GM23338 (cell line): ENCODE measurements around the gene RSL1D1. TPM values are rescaled to one million over a fixed set of nuclear protein-coding genes. Genes with fewer than 3 reads are reported as not detected.

Source experiments
- ATAC-seq: fragments of 200-7000 bp; cut with Tn5 transposase; 3 replicates; pipeline ENCODE4 v1.9.1; 2020
- DNase-seq: peaks from one replicate; pipeline ENCODE4 v3.0.0-alpha.2; 2015; ENCODE audit warnings: low spot score
- H2AFZ ChIP-seq: fragments of 200-600 bp; sonication (generic); 2 replicates; pipeline ENCODE4 v1.8.0; 2016; ENCODE audit warnings: antibody characterized with exemption, mild to moderate bottlenecking, moderate library complexity
- H3F3A ChIP-seq: fragments of 200-600 bp; sonication (generic); replicated peaks from 2 replicates; pipeline ENCODE4 v1.8.0; 2017; ENCODE audit warnings: antibody characterized with exemption, mixed run types, low read depth
- H3K27ac ChIP-seq: fragments of 200-600 bp; sonication (generic); 2 replicates; pipeline ENCODE4 v1.6.1; 2016; ENCODE audit warnings: low read depth
- H3K27me3 ChIP-seq: fragments of 200-600 bp; sonication (generic); 2 replicates; pipeline ENCODE4 v1.8.0; 2016; ENCODE audit warnings: mild to moderate bottlenecking, mixed run types, moderate library complexity; ENCODE audit not compliant: insufficient read depth
- H3K36me3 ChIP-seq: fragments of 200-600 bp; sonication (generic); 2 replicates; pipeline ENCODE4 v1.8.0; 2016; ENCODE audit warnings: mild to moderate bottlenecking; ENCODE audit not compliant: insufficient read depth
- H3K4me1 ChIP-seq: fragments of 200-600 bp; sonication (generic); 2 replicates; pipeline ENCODE4 v1.8.0; 2016; ENCODE audit warnings: mild to moderate bottlenecking, moderate library complexity; ENCODE audit not compliant: insufficient read depth
- H3K4me2 ChIP-seq: fragments of 200-600 bp; sonication (generic); 2 replicates; pipeline ENCODE4 v1.7.1; 2017; ENCODE audit warnings: mixed run types
- H3K4me3 ChIP-seq: fragments of 200-600 bp; sonication (generic); 2 replicates; pipeline ENCODE4 v1.6.1; 2016; ENCODE audit warnings: mixed run types
- H3K79me2 ChIP-seq: fragments of 200-600 bp; sonication (generic); replicated peaks from 2 replicates; pipeline ENCODE4 v1.8.0; 2017; ENCODE audit warnings: mild to moderate bottlenecking; ENCODE audit not compliant: insufficient read depth
- H3K9me2 ChIP-seq: fragments of 200-600 bp; sonication (generic); 2 replicates; pipeline ENCODE4 v1.8.0; 2017; ENCODE audit not compliant: insufficient read depth
- H4K20me1 ChIP-seq: fragments of 200-600 bp; sonication (generic); replicated peaks from 2 replicates; pipeline ENCODE4 v1.8.0; 2017; ENCODE audit warnings: mild to moderate bottlenecking; ENCODE audit not compliant: insufficient read depth
- H3K27ac Mint-ChIP-seq: 2 replicates; pipeline ENCODE4 v1.8.0; 2020; ENCODE audit warnings: inconsistent platforms, mild to moderate bottlenecking, moderate library complexity, mixed read lengths
- H3K27me3 Mint-ChIP-seq: 3 replicates; pipeline ENCODE4 v1.8.0; 2022; ENCODE audit warnings: low read depth, mild to moderate bottlenecking, moderate library complexity, mixed read lengths, inconsistent platforms; ENCODE audit not compliant: insufficient read depth, poor library complexity
- H3K36me3 Mint-ChIP-seq: 3 replicates; pipeline ENCODE4 v1.8.0; 2021; ENCODE audit warnings: low read depth, mild to moderate bottlenecking, inconsistent platforms, moderate library complexity, mixed read lengths
- H3K4me1 Mint-ChIP-seq: 3 replicates; pipeline ENCODE4 v1.8.0; 2020; ENCODE audit warnings: mild to moderate bottlenecking, inconsistent platforms, mixed read lengths
- H3K4me3 Mint-ChIP-seq: 3 replicates; pipeline ENCODE4 v1.8.0; 2021; ENCODE audit warnings: moderate library complexity, mild to moderate bottlenecking, inconsistent platforms, mixed read lengths
- H3K9me3 Mint-ChIP-seq: 3 replicates; pipeline ENCODE4 v1.8.0; 2020; ENCODE audit warnings: moderate library complexity, mild to moderate bottlenecking, inconsistent platforms, mixed read lengths
- CTCF ChIP-seq, 2 experiments: fragments of 200-600 bp in 1 of 2; sonication (generic) in 1 of 2; conservative IDR thresholded peaks; 2 replicates each; pipeline versions ENCODE4 v1.5.1 to v1.6.1; 2016 to 2017; ENCODE audit warnings: antibody characterized with exemption in 2 of 2, low read depth in 2 of 2, mild to moderate bottlenecking in 2 of 2, moderate library complexity in 1 of 2
- EZH2 ChIP-seq: fragments of 200-600 bp; sonication (generic); IDR thresholded peaks from one replicate; pipeline ENCODE4 v1.8.0; 2017; ENCODE audit warnings: antibody characterized with exemption, mild to moderate bottlenecking, low read depth; ENCODE audit not compliant: unreplicated experiment
- JUNB ChIP-seq: IDR thresholded peaks from one replicate; pipeline ENCODE4 v1.6.1; 2016; ENCODE audit warnings: antibody characterized with exemption; ENCODE audit not compliant: unreplicated experiment
- POLR2AphosphoS5 ChIP-seq: IDR thresholded peaks from 2 replicates; pipeline ENCODE4 v1.6.1; 2016; ENCODE audit warnings: antibody characterized with exemption, low read depth
- STAT1 ChIP-seq: IDR thresholded peaks from one replicate; pipeline ENCODE4 v1.6.1; 2016; ENCODE audit warnings: antibody characterized with exemption; ENCODE audit not compliant: unreplicated experiment
- ZNF114 ChIP-seq: fragments of 250-450 bp; sonication (Bioruptor Pico); IDR thresholded peaks from 2 replicates; pipeline ENCODE4 v1.5.0; 2020; ENCODE audit warnings: mild to moderate bottlenecking, moderate library complexity
- ZNF462 ChIP-seq: fragments of 250-450 bp; sonication (Bioruptor Pico); IDR thresholded peaks from 2 replicates; pipeline ENCODE4 v1.5.0; 2020; ENCODE audit warnings: mild to moderate bottlenecking, moderate library complexity
- polyA plus RNA-seq: library from polyadenylated mRNA; unstranded; fragments of >200 nt; fragmentation: Nextera tagmentation; extraction: Ambion mirVana; gene quantifications from 2 replicates; pipeline ENCODE4 v1.2.1, GENCODE V29; 2016
- total RNA-seq: library from RNA; depleted of rRNA; stranded (reverse); fragments of >200 nt; shearing (Covaris generic); gene quantifications from 2 replicates; pipeline ENCODE4 v1.2.3, GENCODE V29; 2014

The RSL1D1 gene
- total and polyA plus RNA-seq, 2 experiments from 2014 or later, result 298 to 495 TPM

- H3K27ac ChIP-seq, result no peak overlapping the region
- Mint-ChIP-seq H3K4me1 (no peaks in the 10 kb centered on the region), H3K27me3 (no peaks in the 10 kb centered on the region), H3K27ac (no peak overlapping the region), H3K36me3 (peaks cover 78% of the 10 kb centered on the region), H3K9me3 (no peaks in the 10 kb centered on the region), H3K4me3 (no peak overlapping the region)
- H3F3A ChIP-seq, result no peaks in the 10 kb centered on the region
- ATAC-seq (no peak), DNase-seq (no peak)
- TF ChIP-seq CTCF (conservative IDR thresholded peaks at IDR 0.05; ENCODE audit: low read depth in 2 of 2) (no peak), STAT1 (no peak), JUNB (no peak), ZNF462 (CRISPR knock-in tag) (no peak), ZNF114 (CRISPR knock-in tag) (no peak), POLR2AphosphoS5 (no peak), EZH2 (no peak)
- H3K36me3 ChIP-seq, result peaks cover 52% of the 10 kb centered on the region
- no peaks in the 10 kb centered on the region for H3K27me3 ChIP-seq
- H3K9me2 ChIP-seq, result no peaks in the 10 kb centered on the region
- H3K4me1 ChIP-seq, result no peaks in the 10 kb centered on the region
- no peak overlapping the region for H3K4me3 ChIP-seq
- H4K20me1 ChIP-seq, result peaks cover 20% of the 10 kb centered on the region
- 0 out of 2 replicates have a peak, but pooled peaks cover 4% of the 10 kb centered on the region for H3K79me2 ChIP-seq
- H2AFZ ChIP-seq, result no peak overlapping the region
- H3K4me2 ChIP-seq, result no peak overlapping the region
Observed at GRCh38 chr16:11884035-11884434, 32.7 kb upstream of the RSL1D1 start.
